ENCODE results near the gene TBC1D13.
"Not testable (repeated sequence)": the region's sequence is repeated elsewhere in the genome, so short reads cannot be mapped to it uniquely, and the experiment has no call there.

TBC1D13 gene

GRCh38 chr9:128787659-128788058, 606 bp downstream of the TBC1D13 start:
- no peak for DNase-seq

GRCh38 chr9:128788445-128788844, 1.4 kb downstream of the TBC1D13 start:
- no peak for DNase-seq

GRCh38 chr9:128790536-128790935, 3.5 kb downstream of the TBC1D13 start:
- DNase-seq: no peak

- no peak for DNase-seq
Observed at GRCh38 chr9:128792134-128792533, 5.1 kb downstream of the TBC1D13 start.

GRCh38 chr9:128792978-128793686, 6.1 kb downstream of the TBC1D13 start:
- DNase-seq: no peak

GRCh38 chr9:128794961-128795360, 7.9 kb downstream of the TBC1D13 start:
- not testable (repeated sequence) for DNase-seq

- DNase-seq: no peak
Observed at GRCh38 chr9:128798896-128799295, 11.8 kb downstream of the TBC1D13 start.

- no peak for DNase-seq
Observed at GRCh38 chr9:128800061-128800460, 13.0 kb downstream of the TBC1D13 start.

GRCh38 chr9:128802482-128802881, 15.4 kb downstream of the TBC1D13 start:
- no peak for DNase-seq

- no peak for DNase-seq
Observed at GRCh38 chr9:128805661-128806060, 18.6 kb downstream of the TBC1D13 start.

- DNase-seq: no peak
Observed at GRCh38 chr9:128807827-128808226, 20.8 kb downstream of the TBC1D13 start.

- DNase-seq: no peak
Observed at GRCh38 chr9:128808543-128808942, 21.5 kb downstream of the TBC1D13 start.

- no peak for DNase-seq
Observed at GRCh38 chr9:128809036-128809599, 22.1 kb downstream of the TBC1D13 start.

GRCh38 chr9:128809831-128810230, 22.8 kb downstream of the TBC1D13 start:
- no peak for DNase-seq

- DNase-seq: no peak
Observed at GRCh38 chr9:128810873-128811272, 23.8 kb downstream of the TBC1D13 start.

GRCh38 chr9:128818099-128818838, 31.2 kb downstream of the TBC1D13 start, which contains the start of gene ENDOG:
ENDOG (plus strand) TSS chr9:128818500; CDS start chr9:128818685, 185 bp downstream.
- peak; percentile 97 for DNase-seq

- peak; percentile 21 for DNase-seq
Observed at GRCh38 chr9:128818839-128819715, 32.0 kb downstream of the TBC1D13 start.

GRCh38 chr9:128819716-128820664, 32.9 kb downstream of the TBC1D13 start:
- no peak for DNase-seq

- DNase-seq: no peak
Observed at GRCh38 chr9:128820665-128821583, 33.9 kb downstream of the TBC1D13 start.

- no peak for DNase-seq
Observed at GRCh38 chr9:128821584-128822406, 34.7 kb downstream of the TBC1D13 start.

All from DMS79 (cell line).